B cell (primary cell): ENCODE measurements around the gene SPOP.

Source experiments
- CTCF ChIP-seq: fragments of 200-600 bp; IDR thresholded peaks from one replicate; pipeline ENCODE4 v1.8.0; 2022; ENCODE audit warnings: antibody characterized with exemption, mild to moderate bottlenecking
- EZH2 ChIP-seq: IDR thresholded peaks from 2 replicates; pipeline ENCODE4 v1.6.1; 2012; ENCODE audit warnings: borderline replicate concordance, low read depth, mild to moderate bottlenecking, moderate library complexity, low read length; ENCODE audit not compliant: insufficient read depth, poor library complexity, severe bottlenecking

GRCh38 chr17:49723423-49723822 lies 45.5 kb upstream of the SPOP start:
- TF ChIP-seq CTCF (no peak), EZH2 (no peak)
